Stimulated activated CD8-positive, alpha-beta memory T cell treated with anti-CD3 and anti-CD28 coated beads, Interleukin-12 subunit alpha, Interleukin-12 subunit beta, amount 100 ng/mL, for 4 hours (primary cell): ENCODE measurements around the gene TICAM1.

ENCODE experiments used
- DNase-seq: peaks from one replicate; pipeline ENCODE4 v3.0.0-alpha.2; 2020; ENCODE audit warnings: low read depth

The TICAM1 gene

DNA sequence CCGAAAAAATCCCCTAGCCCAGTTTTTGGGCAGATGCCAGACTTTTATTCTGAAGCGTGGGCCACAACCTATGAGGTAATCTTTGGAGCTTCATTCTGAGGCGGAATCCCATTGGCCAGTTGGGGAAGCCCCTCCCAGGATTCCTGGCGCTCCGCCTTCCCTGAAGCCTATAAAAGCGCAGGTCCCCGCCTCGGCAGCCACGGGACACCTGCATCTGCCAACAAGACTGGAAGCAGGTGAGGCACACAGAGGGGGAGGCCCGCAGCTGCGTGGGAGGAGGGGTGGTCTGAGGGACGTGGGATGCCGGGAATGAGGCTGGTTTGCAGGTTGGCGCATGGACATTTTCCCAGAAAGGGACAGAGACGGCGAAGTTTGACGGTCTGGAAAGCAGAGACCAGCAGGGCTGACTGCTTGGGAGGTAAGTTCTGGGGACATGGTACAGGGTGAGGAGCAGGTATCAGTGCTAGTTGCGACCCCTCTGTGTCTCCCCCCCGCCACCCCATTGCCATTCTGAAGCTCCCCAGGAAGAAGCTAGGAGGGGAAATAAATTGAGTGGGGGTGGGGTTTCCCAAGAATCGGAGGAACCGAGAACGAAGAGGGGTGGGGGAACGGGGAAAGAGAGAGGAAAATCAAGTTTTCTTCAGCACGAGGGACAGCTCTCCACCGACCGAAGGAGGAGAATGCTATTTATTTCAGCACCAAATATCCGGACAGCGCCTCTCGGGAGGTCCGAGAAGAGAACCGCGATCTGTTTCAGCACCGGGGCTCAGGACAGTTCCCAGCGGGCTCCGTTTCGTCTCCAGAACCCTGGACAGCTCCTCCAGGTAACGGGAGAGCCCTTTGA is 62.4 kb downstream of the TICAM1 start:
- peak; percentile 44 for DNase-seq
